ENCODE results near the gene EDNRB. TPM values are rescaled to one million over a fixed set of nuclear protein-coding genes. Genes with fewer than 3 reads are reported as not detected.
"Not testable (repeated sequence)": the region's sequence is repeated elsewhere in the genome, so short reads cannot be mapped to it uniquely, and the experiment has no call there.

Gene EDNRB
- 41.6 TPM for polyA plus RNA-seq (2013, experiment 1 of 2)
- polyA plus RNA-seq (2013, experiment 2 of 2): 56.0 TPM

GRCh38 chr13:77918391-77919245 is at the start of gene EDNRB:
Gene EDNRB (minus strand): TSS chr13:77918831. CDS start chr13:77918573, 258 bp downstream.
- Histone ChIP-seq H3K9ac (ENCODE audit: low read depth, low read length) (peak within 1 kb of the TSS; percentile 61), H3K36me3 (ENCODE audit: insufficient read depth, low read length) (peaks cover 16% of the 10 kb centered on the region)
- 54% methylated on average over 60 of the region's 60 CpGs for WGBS

GRCh38 chr13:77966671-77967070 is 48.0 kb upstream of the EDNRB start:
- Histone ChIP-seq H3K27me3 (ENCODE audit: insufficient read depth, low read length) (no peaks in the 10 kb centered on the region), H3K4me3 (ENCODE audit: low read length) (no peak overlapping the region), H3K9ac (ENCODE audit: low read depth, low read length) (no peak overlapping the region), H3K4me1 (ENCODE audit: insufficient read depth, low read length) (no peaks in the 10 kb centered on the region), H3K36me3 (ENCODE audit: insufficient read depth, low read length) (no peaks in the 10 kb centered on the region), H3K27ac (ENCODE audit: low read depth, low read length) (no peak overlapping the region), H3K9me3 (ENCODE audit: insufficient read depth, low read depth, low read length) (peaks cover 15% of the 10 kb centered on the region; the same call in 1 of the 2 replicates)
- 100% methylated on average over 2 of the region's 2 CpGs for WGBS

More at GRCh38 chr13:77918391-77919245, at the start of gene EDNRB:
- Histone ChIP-seq H3K9me3 (ENCODE audit: insufficient read depth, low read depth, low read length) (no peaks in the 10 kb centered on the region), H3K4me3 (ENCODE audit: low read length) (peak within 1 kb of the TSS; percentile 84), H3K4me1 (ENCODE audit: insufficient read depth, low read length) (peaks cover 33% of the 10 kb centered on the region), H3K27me3 (ENCODE audit: insufficient read depth, low read length) (peaks cover 29% of the 10 kb centered on the region), H3K27ac (ENCODE audit: low read depth, low read length) (peak within 1 kb of the TSS; percentile 49; the same call in 1 of the 2 replicates)

- WGBS: 82% methylated on average over 1 of the region's 1 CpG
- Histone ChIP-seq H3K27ac (ENCODE audit: low read depth, low read length) (no peak overlapping the region), H3K27me3 (ENCODE audit: insufficient read depth, low read length) (no peaks in the 10 kb centered on the region), H3K4me3 (ENCODE audit: low read length) (no peak overlapping the region), H3K4me1 (ENCODE audit: insufficient read depth, low read length) (peaks cover 3% of the 10 kb centered on the region; the same call in 1 of the 2 replicates), H3K9me3 (ENCODE audit: insufficient read depth, low read depth, low read length) (0 out of 2 replicates have a peak, but pooled peaks cover 3% of the 10 kb centered on the region), H3K9ac (ENCODE audit: low read depth, low read length) (no peak overlapping the region), H3K36me3 (ENCODE audit: insufficient read depth, low read length) (no peaks in the 10 kb centered on the region; the same call in 1 of the 2 replicates)
Measured at GRCh38 chr13:77952737-77953136, 34.1 kb upstream of the EDNRB start.

- Histone ChIP-seq H3K36me3 (ENCODE audit: insufficient read depth, low read length) (no peaks in the 10 kb centered on the region; the same call in 1 of the 2 replicates), H3K4me1 (ENCODE audit: insufficient read depth, low read length) (peaks cover 3% of the 10 kb centered on the region; the same call in 1 of the 2 replicates), H3K4me3 (ENCODE audit: low read length) (no peak overlapping the region), H3K9me3 (ENCODE audit: insufficient read depth, low read depth, low read length) (0 out of 2 replicates have a peak, but pooled peaks cover 3% of the 10 kb centered on the region), H3K9ac (ENCODE audit: low read depth, low read length) (no peak overlapping the region), H3K27me3 (ENCODE audit: insufficient read depth, low read length) (no peaks in the 10 kb centered on the region), H3K27ac (ENCODE audit: low read depth, low read length) (no peak overlapping the region)
Measured at GRCh38 chr13:77952276-77952675, 33.6 kb upstream of the EDNRB start.

GRCh38 chr13:77946522-77946921 is 27.9 kb upstream of the EDNRB start:
- Histone ChIP-seq H3K9me3 (ENCODE audit: insufficient read depth, low read depth, low read length) (peaks cover 5% of the 10 kb centered on the region), H3K4me1 (ENCODE audit: insufficient read depth, low read length) (peaks cover 12% of the 10 kb centered on the region; the same call in 1 of the 2 replicates), H3K4me3 (ENCODE audit: low read length) (no peak overlapping the region), H3K27me3 (ENCODE audit: insufficient read depth, low read length) (no peaks in the 10 kb centered on the region), H3K36me3 (ENCODE audit: insufficient read depth, low read length) (no peaks in the 10 kb centered on the region), H3K9ac (ENCODE audit: low read depth, low read length) (no peak overlapping the region), H3K27ac (ENCODE audit: low read depth, low read length) (no peak overlapping the region)
- WGBS: 83% methylated on average over 1 of the region's 1 CpG

GRCh38 chr13:77935063-77935462 is 16.4 kb upstream of the EDNRB start:
- H3K4me1 ChIP-seq (ENCODE audit: insufficient read depth, low read length): peaks cover 27% of the 10 kb centered on the region
- H3K9ac ChIP-seq (ENCODE audit: low read depth, low read length); H3K36me3 ChIP-seq (ENCODE audit: insufficient read depth, low read length); H3K27ac ChIP-seq (ENCODE audit: low read depth, low read length); H3K4me3 ChIP-seq (ENCODE audit: low read length); H3K27me3 ChIP-seq (ENCODE audit: insufficient read depth, low read length): not testable (repeated sequence)
- peaks cover 17% of the 10 kb centered on the region for H3K9me3 ChIP-seq (ENCODE audit: insufficient read depth, low read depth, low read length)
- 96% methylated on average over 6 of the region's 7 CpGs for WGBS

- H3K4me3 ChIP-seq (ENCODE audit: low read length): no peak overlapping the region
- H3K27me3 ChIP-seq (ENCODE audit: insufficient read depth, low read length): no peaks in the 10 kb centered on the region
- H3K9ac ChIP-seq (ENCODE audit: low read depth, low read length): no peak overlapping the region
- H3K9me3 ChIP-seq (ENCODE audit: insufficient read depth, low read depth, low read length): no peaks in the 10 kb centered on the region
- H3K4me1 ChIP-seq (ENCODE audit: insufficient read depth, low read length): peaks cover 30% of the 10 kb centered on the region
- H3K27ac ChIP-seq (ENCODE audit: low read depth, low read length): 0 out of 2 replicates have a peak overlapping the region, but pooled peaks have one; percentile 7
- no peaks in the 10 kb centered on the region for H3K36me3 ChIP-seq (ENCODE audit: insufficient read depth, low read length)
Measured at GRCh38 chr13:77930430-77930829, 11.8 kb upstream of the EDNRB start.

- Histone ChIP-seq H3K4me3 (ENCODE audit: low read length) (no peak overlapping the region), H3K9me3 (ENCODE audit: insufficient read depth, low read depth, low read length) (no peaks in the 10 kb centered on the region), H3K4me1 (ENCODE audit: insufficient read depth, low read length) (peaks cover 30% of the 10 kb centered on the region), H3K9ac (ENCODE audit: low read depth, low read length) (no peak overlapping the region), H3K36me3 (ENCODE audit: insufficient read depth, low read length) (no peaks in the 10 kb centered on the region), H3K27me3 (ENCODE audit: insufficient read depth, low read length) (no peaks in the 10 kb centered on the region), H3K27ac (ENCODE audit: low read depth, low read length) (no peak overlapping the region)
- WGBS: 85% methylated on average over 2 of the region's 2 CpGs
Measured at GRCh38 chr13:77928909-77929308, 10.3 kb upstream of the EDNRB start.

- Histone ChIP-seq H3K9me3 (ENCODE audit: insufficient read depth, low read depth, low read length) (no peaks in the 10 kb centered on the region), H3K9ac (ENCODE audit: low read depth, low read length) (no peak overlapping the region), H3K27ac (ENCODE audit: low read depth, low read length) (no peak overlapping the region), H3K36me3 (ENCODE audit: insufficient read depth, low read length) (no peaks in the 10 kb centered on the region), H3K4me3 (ENCODE audit: low read length) (no peak overlapping the region), H3K27me3 (ENCODE audit: insufficient read depth, low read length) (peaks cover 4% of the 10 kb centered on the region; the same call in 1 of the 2 replicates), H3K4me1 (ENCODE audit: insufficient read depth, low read length) (peaks cover 15% of the 10 kb centered on the region)
- 96% methylated on average over 14 of the region's 14 CpGs for WGBS
Measured at GRCh38 chr13:77925616-77926015, 7.0 kb upstream of the EDNRB start.

GRCh38 chr13:77919921-77920294 is 1.3 kb upstream of the EDNRB start:
- Histone ChIP-seq H3K27me3 (ENCODE audit: insufficient read depth, low read length) (peaks cover 29% of the 10 kb centered on the region), H3K36me3 (ENCODE audit: insufficient read depth, low read length) (peaks cover 5% of the 10 kb centered on the region; the same call in 1 of the 2 replicates), H3K9me3 (ENCODE audit: insufficient read depth, low read depth, low read length) (no peaks in the 10 kb centered on the region), H3K4me3 (ENCODE audit: low read length) (peak overlapping the region; percentile 84), H3K4me1 (ENCODE audit: insufficient read depth, low read length) (peaks cover 26% of the 10 kb centered on the region), H3K9ac (ENCODE audit: low read depth, low read length) (peak overlapping the region; percentile 61), H3K27ac (ENCODE audit: low read depth, low read length) (no peak overlapping the region; the same call in 1 of the 2 replicates)
- WGBS: 64% methylated on average over 8 of the region's 8 CpGs

GRCh38 chr13:77919246-77919920 is 752 bp upstream of the EDNRB start:
- H3K36me3 ChIP-seq (ENCODE audit: insufficient read depth, low read length): peaks cover 8% of the 10 kb centered on the region; the same call in 1 of the 2 replicates
- 54% methylated on average over 29 of the region's 29 CpGs for WGBS
- peak overlapping the region; percentile 84 for H3K4me3 ChIP-seq (ENCODE audit: low read length)
- peak overlapping the region; percentile 61 for H3K9ac ChIP-seq (ENCODE audit: low read depth, low read length)
- H3K27ac ChIP-seq (ENCODE audit: low read depth, low read length): peak overlapping the region; percentile 49; the same call in 1 of the 2 replicates
- peaks cover 30% of the 10 kb centered on the region for H3K4me1 ChIP-seq (ENCODE audit: insufficient read depth, low read length)
- H3K27me3 ChIP-seq (ENCODE audit: insufficient read depth, low read length): peaks cover 29% of the 10 kb centered on the region
- no peaks in the 10 kb centered on the region for H3K9me3 ChIP-seq (ENCODE audit: insufficient read depth, low read depth, low read length)

Measured in HUES64 (cell line).